IPS-18c (cell line): ENCODE measurements around the gene RNF214.

Source experiments
- H3K4me3 ChIP-seq: 2 replicates; pipeline ENCODE4 v1.7.0; 2013; ENCODE audit warnings: low read depth, mild to moderate bottlenecking, low read length, moderate library complexity; ENCODE audit not compliant: insufficient read depth
- H3K9me3 ChIP-seq: one replicate; pipeline ENCODE4 v1.6.1; 2013; ENCODE audit warnings: mild to moderate bottlenecking, low read length, moderate library complexity; ENCODE audit not compliant: control insufficient read depth, insufficient read depth

The RNF214 gene

DNA sequence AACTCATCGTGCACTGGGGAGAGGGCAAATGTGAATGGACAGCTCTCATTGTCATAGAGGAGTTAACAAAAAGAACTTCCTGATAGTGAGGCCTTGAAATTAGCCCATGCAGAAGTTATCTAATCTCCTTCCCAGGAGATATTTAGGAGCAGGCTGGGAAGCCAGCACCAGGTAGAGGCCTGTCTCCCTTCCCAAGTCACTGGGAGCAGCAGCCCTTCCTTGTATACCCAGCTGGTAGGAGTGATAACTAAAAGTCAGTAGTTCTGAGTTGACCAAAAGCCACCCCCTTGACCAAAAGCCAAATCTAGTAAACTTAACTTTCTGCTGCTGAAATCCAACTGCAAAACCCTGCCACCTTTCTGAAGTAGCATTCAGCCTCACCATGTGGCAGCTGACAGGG lies 57.3 kb downstream of the RNF214 start:
- Histone ChIP-seq H3K9me3 (no peaks in the 10 kb centered on the region), H3K4me3 (no peak overlapping the region)

DNA sequence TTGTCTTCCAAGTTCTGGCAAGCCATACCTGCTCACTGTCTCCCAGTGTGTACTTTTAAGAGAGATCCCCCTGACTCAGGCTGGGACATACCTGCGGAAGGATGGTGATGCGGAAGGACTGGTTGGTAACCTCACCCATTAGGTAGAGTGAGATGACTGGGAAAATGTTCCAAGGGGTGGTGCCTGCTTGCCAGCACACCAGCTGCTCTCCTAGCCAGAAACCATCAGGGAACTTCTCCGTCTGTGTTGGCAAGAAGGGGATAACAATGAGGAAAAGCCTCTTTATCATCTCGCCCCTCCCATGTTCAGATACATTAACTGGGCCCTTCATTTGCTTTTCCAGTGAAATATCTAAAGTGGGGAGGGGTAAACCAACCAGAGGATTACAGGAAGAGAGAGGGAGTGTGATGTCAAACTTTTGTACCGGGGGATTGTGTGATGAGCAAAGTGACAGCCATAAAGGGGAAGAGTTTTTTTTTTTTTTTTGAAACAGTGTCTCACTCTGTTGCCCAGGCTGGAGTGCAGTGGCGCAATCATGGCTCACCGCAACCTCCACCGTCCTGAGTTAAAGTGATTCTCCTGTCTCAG lies 58.4 kb downstream of the RNF214 start, which contains the start of gene BACE1-AS:
BACE1-AS (plus strand) TSS at position 538 of the 588 bp plus-strand sequence.
- H3K4me3 ChIP-seq, result no peak within 1 kb of the TSS
- H3K9me3 ChIP-seq, result no peaks in the 10 kb centered on the region

DNA sequence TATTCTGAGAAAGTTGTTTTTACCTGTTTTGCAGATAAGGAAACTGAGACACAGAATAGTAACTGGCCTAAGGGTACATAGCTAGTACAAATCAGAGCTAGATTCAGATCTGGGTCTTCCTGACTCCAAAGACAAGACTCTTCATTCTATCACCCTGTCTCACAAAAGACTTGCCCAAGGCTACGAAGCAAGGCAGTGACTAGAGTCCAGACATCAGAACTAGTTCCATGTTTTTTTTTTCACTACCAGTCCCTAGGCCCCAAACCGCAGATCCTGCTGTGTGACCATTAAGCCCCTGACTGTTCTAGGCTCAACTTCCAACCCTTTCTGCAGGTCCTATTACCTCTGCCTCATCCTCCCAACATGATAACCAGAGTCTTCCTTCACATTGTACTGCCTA lies 60.1 kb downstream of the RNF214 start:
- no peak overlapping the region for H3K4me3 ChIP-seq
- no peaks in the 10 kb centered on the region for H3K9me3 ChIP-seq

DNA sequence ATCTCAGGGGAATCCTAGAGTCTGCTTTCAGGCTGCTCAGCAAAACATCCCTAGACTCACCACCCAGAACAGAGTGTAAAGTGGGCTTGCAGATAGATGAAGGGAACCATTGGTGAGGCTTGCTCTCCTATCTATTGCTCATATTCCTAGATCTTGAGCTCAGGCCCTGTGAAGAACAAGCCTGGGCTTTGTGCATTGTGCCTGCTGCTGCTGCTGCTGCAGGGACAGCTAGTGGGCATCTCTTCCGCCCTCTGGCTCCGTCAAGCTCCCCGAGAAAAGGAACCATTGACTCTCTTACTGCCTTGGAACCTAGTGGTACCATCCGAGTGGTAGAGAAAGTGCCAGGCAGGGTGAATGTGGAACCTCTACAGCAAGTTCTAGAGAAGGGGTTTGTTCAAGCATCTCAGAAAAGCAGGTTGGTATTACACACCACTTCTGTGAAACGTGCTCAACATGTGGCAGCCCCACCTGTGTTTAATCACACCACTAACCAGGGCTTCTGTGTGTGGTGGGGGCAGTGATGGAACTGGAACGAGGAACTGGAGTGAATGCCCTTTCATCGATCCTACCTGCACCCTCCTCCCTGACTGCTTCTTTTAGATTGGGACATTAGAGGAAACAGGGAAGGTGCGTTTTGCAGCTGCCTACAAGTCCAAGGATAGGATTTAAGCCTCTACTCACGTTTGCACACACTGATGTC lies 63.1 kb downstream of the RNF214 start:
- Histone ChIP-seq H3K9me3 (no peaks in the 10 kb centered on the region), H3K4me3 (no peak overlapping the region)

DNA sequence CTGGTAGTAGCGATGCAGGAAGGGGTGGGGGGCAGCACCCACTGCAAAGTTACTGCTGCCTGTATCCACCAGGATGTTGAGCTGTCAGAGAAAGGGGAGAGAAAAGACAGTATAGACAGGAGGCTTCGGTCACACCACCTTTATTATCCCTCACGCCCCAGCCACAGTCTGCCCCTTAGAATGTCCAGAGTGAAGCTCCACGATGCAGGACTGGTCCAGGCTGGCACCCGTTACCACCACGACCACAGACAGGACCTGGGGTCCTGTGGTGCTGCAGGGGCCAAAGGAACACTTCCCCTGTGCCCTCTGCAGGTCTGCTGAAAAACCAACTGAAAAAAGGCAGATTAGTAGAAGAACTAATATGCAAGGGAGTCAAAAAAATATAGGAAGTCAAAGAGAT lies 64.4 kb downstream of the RNF214 start:
- H3K9me3 ChIP-seq, result no peaks in the 10 kb centered on the region
- H3K4me3 ChIP-seq, result no peak overlapping the region

- H3K4me3 ChIP-seq, result no peak overlapping the region
- no peaks in the 10 kb centered on the region for H3K9me3 ChIP-seq
Observed at GRCh38 chr11:117298195-117298594, 65.7 kb downstream of the RNF214 start.

GRCh38 chr11:117299351-117300282 lies 67.1 kb downstream of the RNF214 start:
- no peak overlapping the region for H3K4me3 ChIP-seq

DNA sequence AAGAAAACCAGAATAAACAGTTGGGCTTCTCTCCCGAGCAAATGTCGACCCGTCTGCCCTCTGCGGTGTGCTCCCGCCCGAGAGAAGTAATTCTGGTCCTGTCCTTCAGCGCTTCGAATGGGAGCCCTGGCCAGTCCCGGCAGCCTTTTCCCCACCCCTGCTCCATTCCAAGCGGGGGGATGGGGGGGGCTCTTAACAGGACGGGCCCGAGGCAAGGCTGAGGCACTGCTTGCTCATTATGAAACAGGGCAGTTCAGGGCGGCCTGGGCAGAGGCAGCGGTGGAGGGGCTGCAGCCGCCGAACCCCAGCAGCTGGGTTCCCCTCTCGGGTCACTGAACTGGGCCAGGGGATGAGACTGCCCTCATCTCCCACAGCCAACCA lies 67.8 kb downstream of the RNF214 start:
- Histone ChIP-seq H3K9me3 (no peaks in the 10 kb centered on the region), H3K4me3 (no peak overlapping the region)

More at GRCh38 chr11:117299351-117300282, 67.1 kb downstream of the RNF214 start:
- no peaks in the 10 kb centered on the region for H3K9me3 ChIP-seq

GRCh38 chr11:117300773-117301172 lies 68.3 kb downstream of the RNF214 start:
- H3K4me3 ChIP-seq, result no peak overlapping the region
- no peaks in the 10 kb centered on the region for H3K9me3 ChIP-seq

DNA sequence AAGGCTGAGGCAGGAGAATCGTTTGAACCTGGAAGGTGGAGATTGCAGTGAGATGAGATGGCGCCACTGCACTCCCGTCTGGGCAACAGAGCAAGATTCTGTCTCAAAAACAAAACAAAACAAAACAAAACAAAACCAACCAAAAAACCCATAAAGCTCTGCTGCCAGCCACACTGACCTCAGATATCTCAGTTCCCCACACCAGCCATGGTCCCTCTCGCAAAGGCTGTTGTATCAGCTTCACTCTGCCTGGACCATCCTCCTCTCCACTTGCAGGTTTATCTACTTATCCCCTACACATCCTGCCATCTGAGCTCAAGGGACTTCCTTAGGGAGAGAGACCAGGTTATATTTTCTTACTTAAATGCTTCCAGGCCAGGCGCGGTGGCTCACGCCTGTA lies 69.8 kb downstream of the RNF214 start:
- H3K4me3 ChIP-seq, result no peak overlapping the region
- H3K9me3 ChIP-seq, result no peaks in the 10 kb centered on the region

DNA sequence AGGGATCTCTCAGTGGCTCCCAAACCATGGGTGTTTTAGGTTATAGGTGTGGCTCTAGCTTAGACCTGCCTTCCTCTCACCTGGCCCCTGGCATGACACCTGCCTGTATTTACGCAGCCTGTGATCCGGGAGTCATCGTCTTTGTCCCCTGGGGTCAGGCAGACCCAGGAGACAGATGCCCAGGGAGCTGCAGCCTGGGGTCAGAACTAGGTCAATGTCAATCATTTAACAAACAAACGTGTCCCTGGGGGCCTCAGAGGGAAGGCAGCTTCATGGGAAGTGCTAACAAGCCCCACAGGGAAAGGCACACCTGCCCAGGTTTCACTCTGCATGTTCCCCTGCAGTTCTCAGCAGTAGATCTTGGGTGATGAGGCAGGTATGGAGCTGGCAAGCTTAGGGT lies 70.6 kb downstream of the RNF214 start:
- H3K9me3 ChIP-seq, result no peaks in the 10 kb centered on the region
- H3K4me3 ChIP-seq, result no peak overlapping the region

DNA sequence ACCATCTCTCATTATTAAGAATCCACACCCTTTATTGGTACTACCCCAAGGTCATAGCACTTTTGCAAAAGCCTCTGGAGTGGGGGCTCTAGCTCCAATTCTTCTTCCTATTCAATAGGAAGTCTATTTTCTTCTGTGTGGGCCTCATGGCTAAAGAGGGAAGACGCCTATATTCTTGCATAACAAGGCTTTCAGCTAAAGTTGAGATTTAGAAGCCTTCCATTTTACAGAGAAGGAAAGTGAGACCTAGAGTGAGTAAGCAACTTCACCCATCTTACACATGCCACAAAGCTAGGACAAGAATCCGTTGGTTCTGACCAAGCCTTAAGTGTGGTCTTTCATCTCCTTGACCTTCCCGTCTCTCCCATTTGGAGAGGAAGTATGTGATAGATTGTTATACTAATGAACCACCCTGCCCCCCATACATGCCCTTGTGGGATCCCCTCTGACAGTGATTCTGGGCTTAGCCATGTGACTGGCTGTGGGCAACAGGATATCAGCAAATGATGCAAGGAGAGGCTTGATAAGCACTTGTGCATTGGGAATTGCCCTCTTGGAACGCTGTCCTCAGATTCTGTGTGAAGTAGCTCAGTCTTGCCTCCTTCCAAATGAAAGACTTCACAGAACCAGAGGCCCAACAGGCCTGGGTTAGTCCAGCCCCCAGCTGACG lies 71.3 kb downstream of the RNF214 start:
- no peaks in the 10 kb centered on the region for H3K9me3 ChIP-seq

GRCh38 chr11:117305145-117305544 lies 72.7 kb downstream of the RNF214 start:
- H3K9me3 ChIP-seq, result no peaks in the 10 kb centered on the region
- no peak overlapping the region for H3K4me3 ChIP-seq

More for the DNA sequence above, 71.3 kb downstream of the RNF214 start:
- no peak overlapping the region for H3K4me3 ChIP-seq

DNA sequence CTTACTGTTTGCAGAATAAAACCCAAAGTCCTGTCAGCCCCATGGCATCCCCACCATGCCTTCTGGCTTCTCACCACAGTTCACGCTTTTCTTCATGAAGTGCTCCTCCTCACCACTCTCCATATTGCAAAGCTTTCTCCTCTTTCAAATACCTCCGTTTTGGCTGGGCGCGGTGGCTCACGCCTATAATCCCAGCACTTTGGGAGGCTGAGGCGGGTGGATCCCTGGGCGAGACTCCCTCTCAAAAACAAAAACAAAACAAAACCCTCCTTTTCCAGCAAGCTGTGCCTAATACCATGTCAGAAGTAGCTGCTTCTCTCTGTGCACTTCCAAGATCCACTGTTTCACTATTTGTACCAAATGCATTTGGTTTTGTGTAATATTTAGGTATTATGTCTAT lies 76.8 kb downstream of the RNF214 start:
- no peaks in the 10 kb centered on the region for H3K9me3 ChIP-seq
- H3K4me3 ChIP-seq, result no peak overlapping the region

DNA sequence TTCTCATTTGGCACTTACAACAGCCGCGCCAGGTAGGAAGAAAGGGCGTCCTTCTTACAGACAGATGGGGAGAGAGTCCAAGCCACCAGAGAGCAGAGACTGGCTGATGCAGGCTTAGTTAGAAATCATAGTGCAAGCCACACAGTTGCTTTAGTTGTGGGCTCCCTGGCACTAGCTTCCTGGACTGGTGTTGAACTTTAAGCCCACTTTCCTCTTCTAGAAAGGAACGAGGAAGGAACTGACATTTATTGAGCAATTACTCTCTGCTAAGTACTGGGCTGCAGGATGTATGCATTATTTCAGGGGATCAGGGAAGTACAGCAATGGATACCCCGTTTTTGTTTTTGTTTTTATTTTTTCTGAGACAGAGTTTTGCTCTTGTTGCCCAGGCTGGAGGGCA lies 80.6 kb downstream of the RNF214 start:
- no peaks in the 10 kb centered on the region for H3K9me3 ChIP-seq
- H3K4me3 ChIP-seq, result no peak overlapping the region

DNA sequence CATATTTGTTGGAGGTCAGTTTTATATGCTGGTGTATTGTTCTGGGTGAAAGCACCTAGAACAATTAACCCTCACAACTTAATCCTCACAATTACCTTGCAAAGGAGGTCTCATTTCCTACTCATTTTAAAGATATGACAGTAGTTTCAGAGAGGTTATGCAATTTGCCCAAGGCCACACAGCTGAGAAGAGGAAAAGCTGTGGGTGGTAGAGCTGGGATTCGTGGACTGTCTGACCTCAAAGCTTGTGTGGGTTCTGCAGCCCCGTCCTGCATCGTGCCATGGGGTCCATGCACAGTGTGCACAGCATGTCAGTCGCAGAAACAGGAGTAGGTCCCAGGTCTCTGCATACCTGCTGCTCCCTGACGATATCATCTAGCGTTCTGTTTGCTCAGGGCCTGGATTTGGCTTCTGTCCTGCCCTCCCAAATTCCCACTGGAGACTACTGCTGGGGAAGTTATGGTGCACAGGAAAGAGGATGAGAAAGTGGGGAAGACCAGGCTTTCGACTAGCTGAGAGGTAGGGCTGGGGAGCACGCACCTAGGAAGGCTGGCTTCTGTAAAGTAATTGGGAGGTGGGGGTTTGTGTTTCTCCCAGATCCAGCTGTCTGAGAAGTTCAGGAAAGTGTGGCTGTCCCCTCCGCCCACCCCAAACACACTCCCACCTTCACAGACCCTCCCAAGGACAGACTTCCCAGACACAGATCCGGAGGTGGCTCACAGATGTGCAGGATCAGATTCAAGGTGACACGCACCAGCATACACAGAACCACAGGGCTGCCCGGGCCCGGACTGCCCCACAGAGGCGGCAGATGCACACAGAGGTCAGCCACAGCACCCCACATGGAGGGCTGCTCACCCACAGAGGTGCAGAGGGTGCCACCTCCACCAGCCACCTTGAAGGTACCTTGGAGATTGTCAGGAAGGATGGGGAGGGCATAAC lies 81.6 kb downstream of the RNF214 start:
- no peak overlapping the region; the same call in 1 of the 2 replicates for H3K4me3 ChIP-seq

More for the DNA sequence above, 81.6 kb downstream of the RNF214 start:
- no peaks in the 10 kb centered on the region for H3K9me3 ChIP-seq
